HCT116 (cell line): Measurements from ENCODE around the gene MCF2L2. TPM values are rescaled to one million over a fixed set of nuclear protein-coding genes. Genes with fewer than 3 reads are reported as not detected.

ENCODE experiments used
- ATAC-seq: fragments of 200-7000 bp; cut with Tn5 transposase; 2 replicates; pipeline ENCODE4 v1.9.1; 2020; ENCODE audit warnings: mild to moderate bottlenecking, moderate library complexity
- BruUV-seq: library from RNA; stranded (reverse); fragments of 400-500 nt; replicated peaks from 2 replicates; lab custom pipeline; 2021; lab: Mats Ljungman, UMichigan
- CTCF ChIA-PET: fragments of 300-600 bp; sonication (Branson Sonifier 250); formaldehyde crosslinking; loops from one replicate; lab custom pipeline; 2021; ENCODE audit warnings: antibody characterized with exemption; lab: Charles Lee
- POLR2A ChIA-PET: fragments of 300-600, 350-600 bp; sonication (Branson Sonifier 250); formaldehyde crosslinking; loops from one replicate; lab custom pipeline; 2021; ENCODE audit warnings: antibody characterized with exemption; lab: Charles Lee
- RAD21 ChIA-PET, 2 experiments: fragments of 300-600 bp; sonication (Branson Sonifier 250); formaldehyde crosslinking; loops; one replicate each; lab custom pipeline; 2023; ENCODE audit warnings: low total read pairs in 2 of 2; ENCODE audit not compliant: uncharacterized antibody in 2 of 2, unreplicated experiment in 2 of 2, low non-redundant PET in 1 of 2; lab: Charles Lee
- DNase-seq: peaks from one replicate; pipeline ENCODE4 v3.0.0-alpha.2; 2010; ENCODE audit warnings: low read depth, low spot score
- H2AFZ ChIP-seq: fragments of 200-600 bp; shearing (Covaris generic), sonication (generic); 2 replicates; pipeline ENCODE4 v1.6.1; 2017; ENCODE audit warnings: low read depth, mixed run types, mixed read lengths, antibody characterized with exemption, low read length; ENCODE audit not compliant: poor library complexity, severe bottlenecking
- H3K27ac ChIP-seq: 2 replicates; pipeline ENCODE4 v1.5.1; 2012; ENCODE audit warnings: low read depth, low read length
- H3K27me3 ChIP-seq: fragments of 200-600 bp; sonication (generic); 2 replicates; pipeline ENCODE4 v1.6.1; 2016; ENCODE audit warnings: mixed run types, low read length, mixed read lengths; ENCODE audit not compliant: insufficient read depth
- H3K36me3 ChIP-seq, 2 experiments: fragments of 200-500 bp in 1 of 2; fragments of 200-600 bp in 1 of 2; sonication (Bioruptor generic) in 1 of 2; sonication (generic) in 1 of 2; 2 replicates each; pipeline versions ENCODE4 v1.5.1 to v1.6.1; 2014 to 2016; ENCODE audit warnings: low read length in 2 of 2, inconsistent platforms in 1 of 2, mixed read lengths in 1 of 2, mixed run types in 1 of 2; ENCODE audit not compliant: insufficient read depth in 2 of 2, control insufficient read depth in 1 of 2
- H3K4me1 ChIP-seq, 2 experiments: fragments of 200-600 bp in 1 of 2; sonication (generic) in 1 of 2; 2 replicates each; pipeline versions ENCODE4 v1.5.1 to v1.6.1; 2012 to 2017; ENCODE audit warnings: low read length in 2 of 2, inconsistent platforms in 1 of 2, mild to moderate bottlenecking in 1 of 2, mixed read lengths in 1 of 2, mixed run types in 1 of 2, moderate library complexity in 1 of 2; ENCODE audit not compliant: insufficient read depth in 2 of 2, control insufficient read depth in 1 of 2
- H3K4me2 ChIP-seq: fragments of 200-600 bp; sonication (generic); 2 replicates; pipeline ENCODE4 v1.6.1; 2017; ENCODE audit warnings: mixed run types, low read length, mixed read lengths
- H3K4me3 ChIP-seq, 2 experiments: fragments of 200-600 bp in 1 of 2; sonication (generic) in 1 of 2; replicated peaks in 1 of 2; 2 replicates each; pipeline ENCODE4 v1.5.1; 2011 to 2016; ENCODE audit warnings: low read length in 2 of 2, control low read depth in 1 of 2, low read depth in 1 of 2, mild to moderate bottlenecking in 1 of 2, mixed read lengths in 1 of 2, mixed run types in 1 of 2
- H3K79me2 ChIP-seq: fragments of 200-600 bp; sonication (generic); 2 replicates; pipeline ENCODE4 v1.6.1; 2017; ENCODE audit warnings: mild to moderate bottlenecking, mixed run types, low read length, moderate library complexity, mixed read lengths; ENCODE audit not compliant: insufficient read depth
- H3K9ac ChIP-seq: fragments of 200-600 bp; sonication (generic); 2 replicates; pipeline ENCODE4 v1.6.1; 2016; ENCODE audit warnings: low read length, mixed read lengths
- H3K9me2 ChIP-seq: fragments of 200-600 bp; sonication (generic), shearing (Covaris generic); 2 replicates; pipeline ENCODE4 v1.6.1; 2017; ENCODE audit warnings: mixed run types, mild to moderate bottlenecking, moderate library complexity; ENCODE audit not compliant: insufficient read depth
- H3K9me3 ChIP-seq, 2 experiments: fragments of 200-500 bp in 1 of 2; fragments of 200-600 bp in 1 of 2; sonication (Bioruptor generic) in 1 of 2; sonication (generic) in 1 of 2; 2 replicates each; pipeline ENCODE4 v1.6.1; 2014 to 2017; ENCODE audit warnings: low read length in 2 of 2, mixed read lengths in 2 of 2, inconsistent platforms in 1 of 2, low read depth in 1 of 2, mild to moderate bottlenecking in 1 of 2, mixed run types in 1 of 2, moderate library complexity in 1 of 2; ENCODE audit not compliant: control insufficient read depth in 1 of 2, insufficient read depth in 1 of 2
- H4K20me1 ChIP-seq: fragments of 200-600 bp; sonication (generic), shearing (Covaris generic); 2 replicates; pipeline ENCODE4 v1.6.1; 2017; ENCODE audit warnings: mixed run types, mild to moderate bottlenecking, moderate library complexity; ENCODE audit not compliant: insufficient read depth
- ATF3 ChIP-seq: IDR thresholded peaks from 2 replicates; pipeline ENCODE4 v1.6.1; 2012
- CBX3 ChIP-seq: IDR thresholded peaks from 2 replicates; pipeline ENCODE4 v1.6.1; 2012; ENCODE audit warnings: low read depth
- CEBPB ChIP-seq: IDR thresholded peaks from 2 replicates; pipeline ENCODE4 v1.6.1; 2012; ENCODE audit warnings: low read depth
- EGR1 ChIP-seq: IDR thresholded peaks from 2 replicates; pipeline ENCODE4 v1.6.1; 2012; ENCODE audit warnings: low read depth
- EZH2phosphoT487 ChIP-seq: fragments of 200-600 bp; IDR thresholded peaks from 2 replicates; pipeline ENCODE4 v1.6.1; 2018; ENCODE audit warnings: antibody characterized with exemption, borderline replicate concordance
- FOSL1 ChIP-seq: IDR thresholded peaks from 2 replicates; pipeline ENCODE4 v1.6.1; 2012; ENCODE audit warnings: low read depth
- JUND ChIP-seq: IDR thresholded peaks from 2 replicates; pipeline ENCODE4 v1.6.1; 2012
- POLR2A ChIP-seq: IDR thresholded peaks from 2 replicates; pipeline ENCODE4 v1.7.0; 2011; ENCODE audit warnings: borderline replicate concordance; ENCODE audit not compliant: insufficient read depth, insufficient read length; ENCODE audit errors: extremely low read depth
- POLR2AphosphoS5 ChIP-seq: IDR thresholded peaks from 2 replicates; pipeline ENCODE4 v1.6.1; 2011; ENCODE audit warnings: mild to moderate bottlenecking, low read depth, low read length, moderate library complexity
- RAD21 ChIP-seq: IDR thresholded peaks from 2 replicates; pipeline ENCODE4 v1.6.1; 2012; ENCODE audit warnings: low read depth, mild to moderate bottlenecking
- SIN3A ChIP-seq: IDR thresholded peaks from 2 replicates; pipeline ENCODE4 v1.6.1; 2012; ENCODE audit warnings: low read depth
- SP1 ChIP-seq: IDR thresholded peaks from 2 replicates; pipeline ENCODE4 v1.6.1; 2012; ENCODE audit warnings: low read depth
- SRF ChIP-seq: IDR thresholded peaks from 2 replicates; pipeline ENCODE4 v1.6.1; 2012; ENCODE audit warnings: low read depth
- YY1 ChIP-seq: IDR thresholded peaks from 2 replicates; pipeline ENCODE4 v1.6.1; 2011; ENCODE audit warnings: low read length, low read depth, moderate library complexity, mild to moderate bottlenecking; ENCODE audit not compliant: insufficient replicate concordance; ENCODE audit errors: extremely low read depth
- ZBTB33 ChIP-seq: IDR thresholded peaks from 2 replicates; pipeline ENCODE4 v1.6.1; 2011; ENCODE audit warnings: mild to moderate bottlenecking, low read length, moderate library complexity; ENCODE audit not compliant: insufficient replicate concordance; ENCODE audit errors: extremely low read depth
- ZNF274 ChIP-seq: fragments of 200-500 bp; sonication (Bioruptor generic); IDR thresholded peaks from 2 replicates; pipeline ENCODE4 v1.6.1; 2014; ENCODE audit warnings: mild to moderate bottlenecking, low read depth, low read length, inconsistent platforms
- intact Hi-C: fragments of 100-400 bp; cut with micrococcal nuclease; formaldehyde crosslinking; loops from 2 replicates; pipeline ENCODE4 v1.10.0; 2022
- total RNA-seq: library from RNA; stranded (reverse); gene quantifications from one replicate; pipeline ENCODE4 v1.2.1, GENCODE V29; 2021; ENCODE audit not compliant: unreplicated experiment
- TF ChIP-seq, protein P1 (sequence below), 3 experiments: fragments of 200-600 bp in 1 of 3; sonication (generic) in 1 of 3; IDR thresholded peaks in 2 of 3; conservative IDR thresholded peaks in 1 of 3; 2 replicates each; pipeline ENCODE4 v1.5.1; 2012 to 2017; ENCODE audit warnings: low read depth in 2 of 3, low read length in 2 of 3, antibody characterized with exemption in 1 of 3, borderline replicate concordance in 1 of 3, control low read depth in 1 of 3, mild to moderate bottlenecking in 1 of 3, mixed read lengths in 1 of 3, mixed run types in 1 of 3, moderate library complexity in 1 of 3; ENCODE audit not compliant: insufficient read depth in 1 of 3
- TF ChIP-seq, protein P2 (sequence below): IDR thresholded peaks from 2 replicates; pipeline ENCODE4 v1.6.1; 2012; ENCODE audit warnings: low read depth

The MCF2L2 gene
- total RNA-seq, 1 experiment from 2014 or later, result 1.5 TPM

DNA sequence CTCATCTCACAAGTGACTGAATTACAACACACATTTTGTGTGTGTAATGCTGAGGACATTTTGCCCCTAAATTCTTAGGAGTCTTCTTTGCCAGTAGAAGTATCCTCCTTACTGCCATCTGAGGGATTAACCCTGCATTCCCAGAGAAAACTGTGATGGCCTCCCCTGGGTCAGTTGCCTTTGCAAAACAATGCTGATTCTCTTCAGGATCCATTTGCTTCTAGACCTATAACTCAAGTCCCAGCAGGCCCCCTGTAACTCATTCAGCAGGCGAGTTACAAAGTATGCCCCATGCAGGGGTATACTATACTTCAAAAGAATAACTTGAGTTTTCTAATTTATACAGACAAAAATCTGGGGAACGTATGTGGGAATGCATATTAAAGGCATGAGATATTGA, 6.6 kb upstream of the MCF2L2 start:
- intact Hi-C loops, result no loop called here
- ATAC-seq, result no peak
- H3K9me3 ChIP-seq, result no peaks in the 10 kb centered on the region
- no peaks in the 10 kb centered on the region for H3K9me2 ChIP-seq
- no peak overlapping the region for H3K9ac ChIP-seq
- RAD21 ChIA-PET, result no interaction called here
- H4K20me1 ChIP-seq, result no peaks in the 10 kb centered on the region
- H3K4me1 ChIP-seq, result no peaks in the 10 kb centered on the region
- no peak overlapping the region for H3K4me2 ChIP-seq
- no peaks in the 10 kb centered on the region for H3K36me3 ChIP-seq
- H3K27ac ChIP-seq, result no peak overlapping the region
- no peak for TF ChIP-seq ZBTB33
- no peak for TF ChIP-seq YY1
- TF ChIP-seq, protein P1, sequence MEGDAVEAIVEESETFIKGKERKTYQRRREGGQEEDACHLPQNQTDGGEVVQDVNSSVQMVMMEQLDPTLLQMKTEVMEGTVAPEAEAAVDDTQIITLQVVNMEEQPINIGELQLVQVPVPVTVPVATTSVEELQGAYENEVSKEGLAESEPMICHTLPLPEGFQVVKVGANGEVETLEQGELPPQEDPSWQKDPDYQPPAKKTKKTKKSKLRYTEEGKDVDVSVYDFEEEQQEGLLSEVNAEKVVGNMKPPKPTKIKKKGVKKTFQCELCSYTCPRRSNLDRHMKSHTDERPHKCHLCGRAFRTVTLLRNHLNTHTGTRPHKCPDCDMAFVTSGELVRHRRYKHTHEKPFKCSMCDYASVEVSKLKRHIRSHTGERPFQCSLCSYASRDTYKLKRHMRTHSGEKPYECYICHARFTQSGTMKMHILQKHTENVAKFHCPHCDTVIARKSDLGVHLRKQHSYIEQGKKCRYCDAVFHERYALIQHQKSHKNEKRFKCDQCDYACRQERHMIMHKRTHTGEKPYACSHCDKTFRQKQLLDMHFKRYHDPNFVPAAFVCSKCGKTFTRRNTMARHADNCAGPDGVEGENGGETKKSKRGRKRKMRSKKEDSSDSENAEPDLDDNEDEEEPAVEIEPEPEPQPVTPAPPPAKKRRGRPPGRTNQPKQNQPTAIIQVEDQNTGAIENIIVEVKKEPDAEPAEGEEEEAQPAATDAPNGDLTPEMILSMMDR (IDR thresholded peaks at IDR 0.05 in 2 of 3, conservative IDR thresholded peaks at IDR 0.05 in 1 of 3; ENCODE audit: borderline replicate concordance in 1 of 3, insufficient read depth in 1 of 3, low read depth in 2 of 3, low read length in 2 of 3), result no peak
- no peak for TF ChIP-seq EGR1
- TF ChIP-seq SP1, result no peak
- no peak for TF ChIP-seq FOSL1
- no peak for TF ChIP-seq SRF
- TF ChIP-seq POLR2A, result no peak
- TF ChIP-seq JUND, result no peak
- TF ChIP-seq, protein P2, sequence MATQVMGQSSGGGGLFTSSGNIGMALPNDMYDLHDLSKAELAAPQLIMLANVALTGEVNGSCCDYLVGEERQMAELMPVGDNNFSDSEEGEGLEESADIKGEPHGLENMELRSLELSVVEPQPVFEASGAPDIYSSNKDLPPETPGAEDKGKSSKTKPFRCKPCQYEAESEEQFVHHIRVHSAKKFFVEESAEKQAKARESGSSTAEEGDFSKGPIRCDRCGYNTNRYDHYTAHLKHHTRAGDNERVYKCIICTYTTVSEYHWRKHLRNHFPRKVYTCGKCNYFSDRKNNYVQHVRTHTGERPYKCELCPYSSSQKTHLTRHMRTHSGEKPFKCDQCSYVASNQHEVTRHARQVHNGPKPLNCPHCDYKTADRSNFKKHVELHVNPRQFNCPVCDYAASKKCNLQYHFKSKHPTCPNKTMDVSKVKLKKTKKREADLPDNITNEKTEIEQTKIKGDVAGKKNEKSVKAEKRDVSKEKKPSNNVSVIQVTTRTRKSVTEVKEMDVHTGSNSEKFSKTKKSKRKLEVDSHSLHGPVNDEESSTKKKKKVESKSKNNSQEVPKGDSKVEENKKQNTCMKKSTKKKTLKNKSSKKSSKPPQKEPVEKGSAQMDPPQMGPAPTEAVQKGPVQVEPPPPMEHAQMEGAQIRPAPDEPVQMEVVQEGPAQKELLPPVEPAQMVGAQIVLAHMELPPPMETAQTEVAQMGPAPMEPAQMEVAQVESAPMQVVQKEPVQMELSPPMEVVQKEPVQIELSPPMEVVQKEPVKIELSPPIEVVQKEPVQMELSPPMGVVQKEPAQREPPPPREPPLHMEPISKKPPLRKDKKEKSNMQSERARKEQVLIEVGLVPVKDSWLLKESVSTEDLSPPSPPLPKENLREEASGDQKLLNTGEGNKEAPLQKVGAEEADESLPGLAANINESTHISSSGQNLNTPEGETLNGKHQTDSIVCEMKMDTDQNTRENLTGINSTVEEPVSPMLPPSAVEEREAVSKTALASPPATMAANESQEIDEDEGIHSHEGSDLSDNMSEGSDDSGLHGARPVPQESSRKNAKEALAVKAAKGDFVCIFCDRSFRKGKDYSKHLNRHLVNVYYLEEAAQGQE, result no peak
- TF ChIP-seq EZH2phosphoT487, result no peak
- TF ChIP-seq ZNF274, result no peak
- TF ChIP-seq ATF3, result no peak
- TF ChIP-seq POLR2AphosphoS5, result no peak
- TF ChIP-seq CEBPB, result no peak
- no peak for TF ChIP-seq RAD21
- no peak for TF ChIP-seq SIN3A
- no peak for TF ChIP-seq CBX3
- TF ChIP-seq, all 23 proteins: peak for 0
- ChIA-PET CTCF (no interaction called here), POLR2A (no interaction called here)
- BruUV-seq, result no TSS peak
- H3K4me3 ChIP-seq, result no peak overlapping the region
- no peak overlapping the region for H2AFZ ChIP-seq
- H3K79me2 ChIP-seq, result no peaks in the 10 kb centered on the region
- no peak for DNase-seq
- no peaks in the 10 kb centered on the region for H3K27me3 ChIP-seq
